Parathyroid adenoma (tissue), 2 donors: ENCODE results near the gene CHST8.

Experiments
- H2AFZ ChIP-seq: fragments of 300-600 bp; sonication (generic); one replicate; pipeline ENCODE4 v1.7.0; 2017; ENCODE audit warnings: antibody characterized with exemption, mild to moderate bottlenecking
- H3K27ac ChIP-seq: fragments of 300-600 bp; sonication (generic); one replicate; pipeline ENCODE4 v1.7.0; 2017
- H3K27me3 ChIP-seq: fragments of 300-600 bp; sonication (generic); one replicate; pipeline ENCODE4 v1.7.0; 2017; ENCODE audit warnings: low read length; ENCODE audit not compliant: control insufficient read depth, insufficient read depth
- H3K36me3 ChIP-seq: fragments of 300-600 bp; sonication (generic); one replicate; pipeline ENCODE4 v1.7.0; 2017; ENCODE audit warnings: low read length; ENCODE audit not compliant: control insufficient read depth, insufficient read depth
- H3K4me1 ChIP-seq: fragments of 300-600 bp; sonication (generic); one replicate; pipeline ENCODE4 v1.7.0; 2017; ENCODE audit warnings: control low read depth
- H3K4me2 ChIP-seq: fragments of 300-600 bp; sonication (generic); one replicate; pipeline ENCODE4 v1.7.0; 2017; ENCODE audit warnings: low read length
- H3K4me3 ChIP-seq: fragments of 300-600 bp; sonication (generic); one replicate; pipeline ENCODE4 v1.7.0; 2017; ENCODE audit warnings: low read depth, low read length
- H3K79me2 ChIP-seq: fragments of 300-600 bp; sonication (generic); one replicate; pipeline ENCODE4 v1.7.0; 2017; ENCODE audit warnings: control low read depth
- H3K9ac ChIP-seq: fragments of 300-600 bp; sonication (generic); one replicate; pipeline ENCODE4 v1.7.0; 2017; ENCODE audit warnings: mild to moderate bottlenecking
- H3K9me3 ChIP-seq: fragments of 300-600 bp; sonication (generic); one replicate; pipeline ENCODE4 v1.7.0; 2017; ENCODE audit warnings: low read length; ENCODE audit not compliant: control insufficient read depth
- CTCF ChIP-seq: fragments of 300-600 bp; sonication (generic); IDR thresholded peaks from one replicate; pipeline ENCODE4 v1.7.0; 2017; ENCODE audit warnings: antibody characterized with exemption, mild to moderate bottlenecking
- donor health status: primary hyperparathyroidism.

CHST8 gene

GRCh38 chr19:33639035-33639681, 17.4 kb downstream of the CHST8 start:
- H3K4me2 ChIP-seq: no peak overlapping the region
- H3K27me3 ChIP-seq: no peaks in the 10 kb centered on the region
- no peak overlapping the region for H3K9ac ChIP-seq
- H2AFZ ChIP-seq: no peak overlapping the region
- peaks cover 8% of the 10 kb centered on the region for H3K4me1 ChIP-seq
- no peaks in the 10 kb centered on the region for H3K79me2 ChIP-seq
- no peak for TF ChIP-seq CTCF
- no peak overlapping the region for H3K27ac ChIP-seq
- no peaks in the 10 kb centered on the region for H3K9me3 ChIP-seq
- no peaks in the 10 kb centered on the region for H3K36me3 ChIP-seq
- H3K4me3 ChIP-seq: no peak overlapping the region

GRCh38 chr19:33640773-33641172, 19.0 kb downstream of the CHST8 start:
- H3K4me1 ChIP-seq: peaks cover 8% of the 10 kb centered on the region
- H3K4me2 ChIP-seq: no peak overlapping the region
- H3K9ac ChIP-seq: no peak overlapping the region
- no peaks in the 10 kb centered on the region for H3K36me3 ChIP-seq
- H3K79me2 ChIP-seq: no peaks in the 10 kb centered on the region
- H3K9me3 ChIP-seq: no peaks in the 10 kb centered on the region
- no peak for TF ChIP-seq CTCF
- no peak overlapping the region for H3K4me3 ChIP-seq
- H3K27ac ChIP-seq: no peak overlapping the region
- H2AFZ ChIP-seq: no peak overlapping the region
- H3K27me3 ChIP-seq: no peaks in the 10 kb centered on the region

DNA sequence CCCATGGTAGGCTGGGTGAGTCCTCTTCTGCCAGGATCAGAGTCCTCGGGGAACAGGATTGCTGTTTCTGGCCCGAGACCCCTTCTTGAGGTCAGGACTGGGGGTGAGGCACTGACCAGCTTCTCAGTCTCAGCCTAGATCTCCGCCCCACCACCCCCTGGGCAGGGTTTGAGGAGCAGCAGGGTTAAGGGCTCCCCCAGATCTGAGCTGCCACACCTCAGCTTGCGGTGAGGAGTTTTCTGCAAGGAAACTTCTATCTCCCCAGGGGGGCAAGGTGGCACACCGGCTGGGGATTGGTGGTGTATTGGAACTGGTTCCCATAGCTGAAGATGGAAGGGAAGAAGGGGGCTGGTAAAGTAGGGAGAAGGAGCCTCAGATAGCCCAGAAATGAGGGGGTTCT, 19.5 kb downstream of the CHST8 start:
- Histone ChIP-seq H3K9ac (no peak overlapping the region), H3K9me3 (no peaks in the 10 kb centered on the region), H3K27me3 (no peaks in the 10 kb centered on the region), H3K27ac (no peak overlapping the region), H3K4me2 (no peak overlapping the region), H3K79me2 (no peaks in the 10 kb centered on the region), H3K4me3 (no peak overlapping the region), H3K36me3 (no peaks in the 10 kb centered on the region), H2AFZ (no peak overlapping the region), H3K4me1 (peaks cover 8% of the 10 kb centered on the region)
- no peak for TF ChIP-seq CTCF

GRCh38 chr19:33641956-33642498, 20.3 kb downstream of the CHST8 start:
- Histone ChIP-seq H3K27me3 (no peaks in the 10 kb centered on the region), H3K4me2 (no peak overlapping the region), H3K79me2 (no peaks in the 10 kb centered on the region), H3K27ac (no peak overlapping the region), H3K36me3 (no peaks in the 10 kb centered on the region), H3K9me3 (no peaks in the 10 kb centered on the region), H3K4me1 (peaks cover 8% of the 10 kb centered on the region), H3K9ac (no peak overlapping the region), H2AFZ (no peak overlapping the region), H3K4me3 (no peak overlapping the region)
- no peak for TF ChIP-seq CTCF

DNA sequence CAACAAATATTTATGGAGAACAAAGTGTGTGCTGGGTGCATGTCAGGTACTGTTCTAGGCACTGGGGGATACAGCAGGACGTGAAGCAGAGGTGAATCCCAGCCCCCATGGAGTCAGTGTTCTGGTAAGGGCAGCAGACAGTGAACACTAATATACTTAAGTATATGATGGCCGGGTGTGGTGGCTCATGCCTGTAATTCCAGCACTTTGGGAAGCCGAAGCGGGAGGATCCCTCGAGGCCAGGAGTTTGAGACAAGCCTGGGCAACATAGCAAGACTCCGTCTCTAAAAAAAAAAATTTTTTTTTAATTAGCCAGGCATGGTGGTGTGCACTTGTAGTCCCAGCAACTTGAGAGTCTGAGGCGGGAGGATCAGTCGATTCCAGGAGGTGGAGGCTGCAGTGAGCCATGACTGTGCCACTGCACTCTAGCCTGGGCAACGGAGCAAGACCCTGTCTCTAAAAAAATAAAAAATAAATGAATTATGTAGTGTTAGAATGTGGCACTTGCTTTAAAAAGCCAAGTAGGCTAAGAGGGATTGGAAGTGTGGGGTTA, 22.6 kb downstream of the CHST8 start:
- Histone ChIP-seq H3K4me3 (no peak overlapping the region), H3K9ac (no peak overlapping the region), H2AFZ (no peak overlapping the region), H3K36me3 (no peaks in the 10 kb centered on the region), H3K27ac (no peak overlapping the region), H3K4me1 (no peaks in the 10 kb centered on the region), H3K79me2 (no peaks in the 10 kb centered on the region), H3K9me3 (no peaks in the 10 kb centered on the region), H3K27me3 (no peaks in the 10 kb centered on the region), H3K4me2 (no peak overlapping the region)
- TF ChIP-seq CTCF: no peak
